HG02763 (cell line): ENCODE results near the gene CHRNA3.
"Not testable (repeated sequence)": the region's sequence is repeated elsewhere in the genome, so short reads cannot be mapped to it uniquely, and the experiment has no call there.

ENCODE experiments used
- ATAC-seq: cut with Tn5 transposase; IDR thresholded peaks from one replicate; pipeline ENCODE4 v1.9.1; 2021; ENCODE audit warnings: mild to moderate bottlenecking, moderate library complexity; ENCODE audit not compliant: unreplicated experiment

CHRNA3 gene

DNA sequence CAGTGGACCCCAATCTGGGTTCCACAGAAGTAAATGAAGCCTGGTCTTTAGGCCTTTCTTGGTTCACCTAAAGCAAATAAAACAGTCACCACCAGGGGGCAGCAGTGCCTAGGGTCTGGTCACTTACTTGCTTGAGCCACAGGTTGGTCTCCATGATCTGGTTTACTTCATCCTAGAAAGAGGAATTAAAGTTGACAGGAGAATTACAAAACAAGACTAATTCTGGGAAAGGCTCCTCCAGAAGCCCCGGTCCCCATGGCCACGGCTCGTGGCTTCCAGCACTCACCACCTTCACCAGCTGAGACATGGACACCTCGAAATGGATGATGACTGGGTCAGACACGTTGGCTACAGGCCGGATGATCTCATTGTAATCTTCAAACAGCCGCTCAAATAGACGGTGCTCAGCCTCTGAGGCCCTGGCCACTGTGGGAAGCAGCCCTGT lies 2.3 kb downstream of the CHRNA3 start:
- no peak for ATAC-seq

DNA sequence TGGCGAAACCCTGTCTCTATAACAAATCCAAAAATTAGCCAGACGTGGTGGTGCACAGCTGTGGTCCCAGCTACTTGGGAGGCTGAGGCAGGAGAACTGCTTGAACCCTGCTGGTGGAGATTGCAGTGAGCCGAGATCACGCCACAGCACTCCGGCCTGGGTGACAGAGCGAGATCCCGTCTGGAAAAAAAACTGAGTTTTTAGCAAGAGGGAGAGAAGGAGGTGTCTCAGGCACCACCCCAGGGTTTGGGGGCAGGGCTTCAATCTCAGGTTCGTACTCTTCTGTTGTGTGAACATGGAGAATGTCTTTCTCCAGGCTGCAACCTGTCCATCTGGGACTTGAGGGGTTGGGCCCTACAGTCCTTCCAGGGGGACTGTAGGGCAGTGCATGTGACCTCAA lies 2.7 kb downstream of the CHRNA3 start:
- ATAC-seq = no peak

DNA sequence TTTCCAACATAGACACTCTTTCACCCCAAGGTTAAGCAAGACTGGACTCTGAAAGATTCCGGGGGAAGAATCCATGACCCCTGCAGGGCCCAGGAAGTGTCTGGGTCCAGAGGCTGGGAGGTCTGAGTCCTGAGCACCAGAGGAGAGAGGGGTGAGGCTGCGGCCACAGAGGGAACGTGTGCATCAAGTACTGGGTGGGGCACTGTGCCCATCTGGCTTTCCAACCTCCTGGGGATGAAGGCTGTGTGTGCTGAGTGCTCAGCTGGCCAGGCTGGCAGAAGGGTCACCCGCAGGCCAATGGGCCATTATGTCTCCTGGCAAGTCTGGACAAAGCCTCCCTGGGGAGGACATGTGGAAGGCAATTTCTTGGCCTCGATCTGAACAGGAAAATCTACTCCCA lies 3.3 kb downstream of the CHRNA3 start:
- ATAC-seq = no peak

DNA sequence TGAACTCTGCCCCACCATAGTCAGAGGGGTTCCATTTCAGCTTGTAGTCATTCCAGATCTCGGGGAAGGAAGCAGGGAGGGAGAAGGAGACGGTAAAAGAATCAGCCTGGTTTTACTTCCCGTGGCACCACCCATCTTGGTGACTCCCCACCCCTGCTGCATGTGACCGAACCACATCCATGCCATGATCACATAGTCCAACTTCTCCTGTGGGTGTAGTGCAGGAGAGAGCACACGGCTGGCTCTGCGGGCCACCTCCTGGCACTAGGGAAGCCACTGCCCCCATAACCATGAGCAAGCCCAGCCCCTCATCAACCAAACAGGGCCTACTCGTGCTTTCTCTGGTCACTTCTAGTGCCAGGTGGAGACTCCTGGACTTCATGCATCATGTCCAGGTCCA lies 3.7 kb downstream of the CHRNA3 start:
- no peak for ATAC-seq

DNA sequence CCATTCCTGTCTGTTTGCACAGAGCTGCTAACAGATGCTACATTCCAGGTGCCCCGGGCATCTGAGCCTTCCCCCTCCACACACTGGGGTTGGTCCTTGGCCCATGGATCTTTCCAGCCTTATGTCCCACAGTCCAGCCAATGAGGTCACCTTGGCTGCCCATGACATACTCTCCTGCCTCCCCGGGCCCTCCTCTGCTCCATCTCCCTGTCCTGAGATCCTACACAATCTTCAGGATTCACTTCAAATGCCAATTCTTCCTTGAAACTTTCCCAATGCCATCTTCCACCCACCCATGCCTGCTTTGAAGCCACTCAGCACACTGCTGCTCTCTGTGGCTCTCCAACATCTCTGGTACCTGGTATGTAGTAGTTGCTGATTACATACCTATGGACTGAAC lies 4.3 kb downstream of the CHRNA3 start:
- ATAC-seq = no peak

DNA sequence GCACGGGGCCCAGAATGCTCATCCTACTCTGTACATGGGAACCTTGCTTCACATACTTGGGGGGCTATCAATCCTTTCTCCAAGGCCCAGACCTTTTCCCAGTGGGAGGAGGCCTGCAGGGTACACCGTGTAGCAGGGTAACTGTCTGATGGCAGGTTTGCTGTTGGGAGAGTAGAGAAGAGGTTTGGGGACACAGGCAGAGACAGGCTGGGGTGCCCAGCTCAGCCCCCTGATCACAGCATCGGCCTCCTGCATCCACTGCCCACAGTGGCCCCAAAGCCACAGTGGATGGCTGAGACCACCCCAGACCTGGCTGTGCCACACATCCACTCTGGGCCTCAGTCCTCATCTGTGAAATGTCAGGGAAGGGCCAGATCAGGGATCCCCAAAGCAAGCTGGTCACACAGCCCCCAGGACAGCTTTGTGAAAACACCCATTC lies 5.6 kb downstream of the CHRNA3 start:
- ATAC-seq = no peak

DNA sequence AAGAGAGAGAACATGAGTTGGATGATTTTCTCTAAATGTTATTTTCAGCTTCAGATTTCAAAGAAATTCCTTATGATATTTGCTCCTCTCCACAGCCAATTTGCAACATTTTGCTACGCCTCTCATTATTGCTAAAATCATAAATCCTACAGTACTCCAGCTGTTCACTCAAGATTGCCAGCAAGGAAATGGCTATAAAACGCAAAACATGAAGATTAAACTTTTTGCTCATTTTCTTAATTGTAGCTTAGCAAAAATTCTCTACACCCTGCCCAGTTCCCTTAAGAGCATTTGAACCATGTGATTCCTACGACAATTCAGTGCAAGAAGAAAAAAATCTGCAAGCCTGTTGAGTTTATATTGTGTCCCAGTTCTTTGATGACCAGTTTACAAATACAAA lies 6.8 kb downstream of the CHRNA3 start:
- ATAC-seq = no peak

DNA sequence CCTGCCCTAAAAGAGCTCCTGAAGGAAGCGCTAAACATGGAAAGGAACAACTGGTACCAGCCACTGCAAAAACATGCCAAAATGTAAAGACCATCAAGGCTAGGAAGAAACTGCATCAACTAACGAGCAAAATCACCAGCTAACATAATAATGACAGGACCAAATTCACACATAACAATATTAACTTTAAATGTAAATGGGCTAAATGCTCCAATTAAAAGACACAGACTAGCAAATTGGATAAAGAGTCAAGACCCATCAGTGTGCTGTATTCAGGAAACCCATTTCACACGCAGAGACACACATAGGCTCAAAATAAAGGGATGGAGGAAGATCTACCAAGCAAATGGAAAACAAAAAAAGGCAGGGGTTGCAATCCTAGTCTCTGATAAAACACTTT lies 11.2 kb downstream of the CHRNA3 start:
- not testable (repeated sequence) for ATAC-seq

DNA sequence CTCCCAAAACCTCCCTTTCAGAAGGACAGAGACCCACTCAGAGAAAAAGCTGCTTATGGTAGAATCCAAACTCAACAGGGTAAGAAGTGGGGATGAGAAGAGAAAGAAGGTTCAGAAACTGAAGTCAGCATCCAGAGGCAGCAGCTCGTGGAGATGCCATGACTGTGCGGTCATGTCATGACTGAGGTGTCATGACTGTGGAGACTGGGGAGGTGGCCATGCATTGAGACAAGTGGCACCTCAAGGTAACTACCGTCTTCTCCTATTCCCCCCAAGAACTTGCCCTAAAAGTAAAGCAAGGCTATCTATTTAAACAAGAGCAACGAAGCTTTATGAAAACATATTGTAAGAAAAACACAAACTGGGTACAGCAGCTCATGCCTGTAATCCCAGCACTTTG lies 15.1 kb downstream of the CHRNA3 start:
- no peak for ATAC-seq

DNA sequence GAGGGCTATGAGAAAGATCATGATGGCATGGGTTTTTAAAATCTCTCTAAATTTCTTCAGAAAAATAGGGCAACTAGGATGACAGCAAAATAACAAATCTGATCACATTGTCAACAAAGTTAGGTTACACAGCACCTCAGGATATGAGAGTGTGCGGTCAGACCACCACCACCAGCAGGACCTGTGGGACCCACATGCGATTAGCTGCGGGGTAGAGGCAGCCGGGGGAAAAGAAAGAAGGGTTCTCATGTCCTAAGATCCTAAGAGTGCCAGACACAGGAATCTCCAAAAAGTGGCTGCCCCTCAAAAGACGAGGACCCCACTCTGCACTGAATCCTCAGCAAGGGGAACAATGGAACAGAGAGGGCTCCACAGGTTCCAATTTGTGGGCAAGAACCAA lies 15.6 kb downstream of the CHRNA3 start:
- no peak for ATAC-seq

DNA sequence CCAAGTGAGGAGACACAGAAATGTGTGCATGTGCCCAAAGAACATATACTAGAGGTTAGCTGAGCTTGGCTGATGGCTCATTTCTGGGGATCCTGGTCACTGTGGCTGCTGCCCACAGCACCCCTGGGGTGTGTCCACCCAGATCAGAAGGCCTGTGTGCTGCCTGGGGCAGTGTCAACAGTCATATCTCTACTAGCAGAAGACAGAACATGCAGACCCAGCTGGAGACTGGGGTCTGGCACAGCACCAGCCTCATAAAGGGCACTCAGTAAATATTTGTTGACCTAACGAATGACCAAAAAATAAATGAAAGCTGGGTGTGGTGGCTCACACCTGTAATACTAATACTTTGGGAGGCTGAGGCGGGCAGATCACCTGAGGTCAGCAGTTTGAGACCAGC lies 16.4 kb downstream of the CHRNA3 start:
- no peak for ATAC-seq

DNA sequence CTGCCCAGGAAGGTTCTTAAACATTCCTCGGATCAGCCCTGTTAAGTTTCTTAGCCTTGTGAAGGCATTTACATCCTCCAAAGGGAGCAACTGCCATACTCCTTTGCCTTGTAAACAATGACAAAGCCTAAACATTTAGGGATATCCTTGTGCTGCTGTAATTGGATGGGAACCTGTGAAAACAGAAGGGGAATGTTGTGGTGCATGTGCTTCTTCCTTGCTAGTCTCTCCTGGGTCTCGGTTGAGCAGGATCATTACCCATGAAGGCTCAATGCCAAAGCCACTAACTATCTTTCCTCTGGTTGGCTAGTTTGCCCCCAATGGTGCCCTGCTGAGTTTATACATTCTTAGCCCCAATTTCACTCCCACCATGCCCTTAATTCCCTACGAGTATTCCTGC lies 17.3 kb downstream of the CHRNA3 start:
- ATAC-seq = no peak

DNA sequence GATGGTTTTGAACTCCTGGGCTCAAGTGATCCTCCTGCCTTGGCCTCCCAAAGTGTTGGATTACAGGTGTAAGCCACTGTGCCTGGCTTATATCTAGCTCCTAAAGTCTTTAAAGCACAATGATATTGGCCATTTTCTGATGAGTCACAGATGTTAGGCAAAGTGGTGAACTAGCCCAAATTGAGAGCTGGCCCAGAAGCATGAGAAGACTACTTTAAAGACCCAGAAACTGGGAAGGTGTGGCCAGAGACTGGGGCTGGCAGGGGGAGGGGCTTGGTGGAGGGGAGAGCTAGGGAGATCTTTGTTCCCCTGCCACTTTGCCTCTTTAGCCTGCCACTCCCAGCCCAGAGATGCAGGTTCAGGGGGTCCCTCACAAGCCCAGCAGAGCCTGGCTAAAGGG lies 21.6 kb downstream of the CHRNA3 start:
- no peak for ATAC-seq

DNA sequence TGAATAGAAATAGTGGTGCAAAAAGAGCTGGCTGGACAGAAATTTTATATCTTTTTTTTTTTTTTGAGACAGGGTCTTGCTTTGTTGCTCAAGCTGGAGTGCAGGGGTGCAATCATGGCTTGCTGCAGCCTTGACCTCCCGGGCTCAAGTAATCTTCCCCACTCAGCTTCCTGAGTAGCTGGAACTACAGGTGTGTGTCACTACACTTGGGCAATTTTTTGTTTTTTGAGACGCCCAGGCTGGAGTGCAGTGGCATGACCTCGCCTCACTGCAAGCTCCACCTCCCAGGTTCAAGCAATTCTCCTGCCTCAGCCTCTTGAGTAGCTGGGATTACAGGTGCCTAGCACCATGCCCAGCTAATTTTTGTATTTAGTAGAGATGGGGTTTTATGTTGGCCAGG lies 22.4 kb downstream of the CHRNA3 start:
- no peak for ATAC-seq

DNA sequence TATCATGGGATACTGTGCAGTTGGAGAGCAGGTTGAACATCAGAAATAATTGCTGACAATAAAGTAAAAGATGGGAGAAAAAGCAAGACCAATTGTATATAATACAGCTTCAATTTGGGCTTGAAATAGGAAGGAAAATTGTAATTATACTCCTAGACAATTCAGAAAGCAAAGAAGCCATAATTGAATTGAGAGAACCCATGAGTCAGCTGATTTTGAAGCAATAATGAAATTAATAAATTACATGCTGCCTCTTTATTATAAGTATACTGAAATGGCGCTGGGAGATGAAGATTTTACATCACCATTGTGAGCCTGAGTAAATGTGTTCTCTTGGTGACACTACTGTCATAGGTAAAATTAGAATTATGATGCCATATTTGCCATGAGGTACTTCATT lies 23.2 kb downstream of the CHRNA3 start:
- ATAC-seq = no peak

DNA sequence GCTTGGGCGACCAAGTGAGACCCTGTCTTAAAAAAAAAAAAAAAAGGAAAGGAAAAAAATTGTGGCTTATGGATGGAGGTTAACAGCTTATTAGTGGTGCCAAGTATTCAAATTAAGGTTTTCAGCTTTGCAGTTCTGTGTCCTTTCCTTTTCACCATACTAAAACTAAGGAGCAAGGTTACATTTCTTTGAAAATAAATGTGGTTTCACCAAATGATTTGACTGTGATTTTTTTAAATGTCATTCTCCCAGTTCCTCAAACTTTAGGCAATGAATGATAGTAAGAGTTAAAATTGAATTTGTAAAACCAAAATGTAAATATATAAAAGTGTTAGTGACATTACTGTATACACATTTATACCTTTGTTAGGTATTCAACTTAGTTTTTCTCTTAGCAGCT lies 45.9 kb downstream of the CHRNA3 start:
- ATAC-seq = no peak

DNA sequence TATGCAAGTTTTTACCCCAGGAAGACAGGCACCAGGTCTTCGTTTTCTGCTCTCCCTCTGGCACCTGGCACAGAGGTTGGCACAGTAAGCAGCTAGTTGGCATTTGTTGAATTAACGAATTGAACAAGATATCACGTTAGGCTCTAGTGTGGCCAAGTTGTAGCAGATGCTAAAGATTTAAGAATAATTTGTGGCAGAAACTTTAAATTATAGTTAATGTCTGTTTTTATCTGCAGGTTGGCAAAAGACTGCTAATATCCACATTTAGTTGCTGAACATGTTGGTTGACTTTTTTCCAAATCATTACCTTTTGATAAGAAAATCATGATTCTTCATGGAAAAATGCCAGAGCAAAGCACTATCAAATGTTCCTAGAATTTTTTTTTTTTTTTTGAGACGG lies 47.4 kb downstream of the CHRNA3 start:
- no peak for ATAC-seq

DNA sequence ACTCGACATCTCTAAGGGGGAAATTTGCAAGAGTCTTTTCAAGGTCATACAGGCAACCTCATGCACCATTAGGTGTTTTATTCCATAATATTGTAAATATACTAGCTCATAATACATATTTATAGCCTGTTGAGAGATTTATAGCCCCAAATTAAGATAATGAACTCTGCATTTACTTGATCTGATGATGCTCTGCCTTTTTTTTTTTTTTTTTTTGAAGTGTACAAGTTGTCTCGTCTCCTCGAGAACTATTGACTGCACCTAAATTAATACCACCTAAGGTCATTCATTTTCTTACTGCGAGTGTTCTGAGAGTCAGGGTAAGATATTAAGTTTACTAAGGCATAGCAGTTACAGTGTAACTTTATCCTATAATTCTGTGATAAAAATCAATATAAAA lies 49.4 kb downstream of the CHRNA3 start:
- ATAC-seq = no peak

DNA sequence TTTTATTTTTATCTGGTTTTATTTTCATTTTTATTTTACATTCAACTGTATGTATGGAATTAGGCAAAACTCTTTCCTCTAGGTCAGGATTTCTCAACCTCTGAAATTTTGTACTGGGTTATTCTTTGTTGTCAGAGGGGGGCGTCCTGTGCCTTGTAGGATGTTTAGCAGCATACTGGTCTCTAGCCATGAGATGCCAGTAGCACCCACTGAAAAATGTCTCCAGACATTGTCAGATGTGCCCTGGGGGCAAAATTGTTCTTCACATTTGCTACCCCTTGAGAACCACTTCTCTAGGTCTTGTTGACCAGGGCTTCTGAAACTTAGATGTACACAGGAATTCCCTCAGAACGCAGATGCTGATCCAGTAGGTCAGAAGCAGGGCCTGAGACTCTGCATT lies 50.1 kb downstream of the CHRNA3 start:
- ATAC-seq = no peak

DNA sequence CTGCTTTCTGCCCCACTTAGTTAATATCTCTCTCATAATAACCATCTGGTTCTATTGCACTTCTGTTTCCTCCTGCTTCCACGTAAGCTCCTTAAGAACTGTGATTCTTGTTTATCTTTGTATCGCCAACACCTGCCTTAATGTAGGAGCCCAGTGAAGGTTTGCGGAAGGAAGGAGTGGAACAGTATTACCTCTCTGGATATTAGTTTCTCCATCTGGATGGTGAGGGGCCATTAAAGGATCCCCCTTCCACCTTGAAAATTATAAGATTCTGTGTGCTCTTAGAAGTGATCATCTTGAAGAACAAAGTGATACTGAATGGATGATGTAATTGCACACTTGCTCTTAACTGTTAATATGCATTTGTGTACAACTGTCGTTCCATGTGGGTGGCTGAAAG lies 53.3 kb downstream of the CHRNA3 start:
- no peak for ATAC-seq

DNA sequence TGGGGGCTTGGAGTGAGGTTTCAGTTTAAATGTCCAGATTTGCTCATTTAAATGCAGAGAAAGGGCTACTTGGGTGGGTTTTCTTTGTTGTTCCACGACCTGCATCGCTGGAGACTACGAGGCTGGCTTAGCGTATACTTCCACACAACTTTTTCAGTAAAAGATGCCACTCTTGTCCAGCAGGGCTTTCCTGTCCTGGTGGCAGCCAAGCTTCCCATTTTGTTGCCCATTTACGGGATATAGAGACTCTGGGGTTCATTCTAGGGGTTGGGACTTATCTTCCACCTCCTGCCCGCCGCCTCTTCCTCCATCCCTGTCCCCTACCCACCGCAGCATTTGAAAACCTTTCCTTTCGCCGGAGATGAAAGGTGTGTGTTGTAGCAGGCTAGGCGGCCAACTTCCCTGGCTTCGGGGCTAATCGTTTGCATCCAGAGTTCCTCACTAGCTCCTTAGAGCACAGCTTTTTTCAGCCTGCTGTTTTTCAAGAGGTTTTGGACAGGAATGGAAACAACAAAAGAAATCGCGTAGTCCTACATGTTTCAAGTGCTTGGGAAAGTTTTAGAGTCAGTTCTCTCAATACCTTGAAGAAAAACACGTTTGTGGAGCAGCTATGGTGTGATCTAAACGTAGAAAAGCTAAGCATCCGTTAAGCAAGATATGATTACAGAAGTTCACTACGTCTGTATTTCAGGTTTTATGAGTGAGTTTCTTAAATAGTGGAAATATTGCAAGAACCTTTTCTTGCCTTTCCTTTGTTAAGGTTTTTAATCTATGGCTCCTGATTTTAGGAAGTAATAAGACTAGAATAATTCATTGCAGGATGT lies 54.6 kb downstream of the CHRNA3 start:
- peak; percentile 5 for ATAC-seq

DNA sequence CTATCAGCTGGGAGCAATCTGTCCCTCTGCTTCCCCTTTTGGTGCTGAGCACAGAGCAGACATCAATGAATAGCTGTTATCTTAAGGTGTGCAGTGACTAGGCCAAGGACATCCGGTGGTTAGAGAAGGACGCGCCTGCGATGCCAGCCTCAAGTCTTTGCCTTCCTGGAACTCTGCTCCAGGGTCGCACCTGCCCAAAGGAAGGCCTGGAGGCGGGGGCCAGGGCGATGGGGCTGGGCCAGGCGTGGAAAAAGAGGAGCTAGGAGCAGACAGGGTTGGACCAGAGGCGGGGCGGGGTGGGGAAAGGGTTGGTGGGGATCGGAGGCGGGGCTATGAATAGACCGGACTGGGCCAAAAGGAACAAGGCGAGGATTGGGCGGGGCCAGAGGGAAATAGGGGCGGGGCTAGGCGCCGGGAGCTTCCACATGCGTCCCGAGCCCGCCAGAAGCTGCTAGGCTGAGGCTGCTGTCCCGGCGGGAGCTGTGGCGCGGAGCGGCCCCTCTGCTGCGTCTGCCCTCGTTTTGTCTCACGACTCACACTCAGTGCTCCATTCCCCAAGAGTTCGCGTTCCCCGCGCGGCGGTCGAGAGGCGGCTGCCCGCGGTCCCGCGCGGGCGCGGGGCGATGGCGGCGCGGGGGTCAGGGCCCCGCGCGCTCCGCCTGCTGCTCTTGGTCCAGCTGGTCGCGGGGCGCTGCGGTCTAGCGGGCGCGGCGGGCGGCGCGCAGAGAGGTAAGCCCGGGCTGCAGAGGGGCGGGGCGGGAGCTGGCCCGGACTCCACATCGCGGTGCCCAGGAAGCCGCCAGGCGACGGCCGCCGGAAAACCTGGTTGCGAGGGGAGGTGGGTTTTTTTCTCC lies 55.5 kb downstream of the CHRNA3 start, which contains the start of gene CHRNA5:
TSS of gene CHRNA5 (plus strand) at position 424 of the 854 bp plus-strand sequence. CDS start at position 624, 200 bp downstream.
- peak; percentile 72 for ATAC-seq
